Activated T-helper 2 cell treated with anti-CD3 and anti-CD28 coated beads, Interferon-gamma antibody, Interleukin-2, Interleukin-4, amounts not matched to agents 10 μg/mL and 5 μg/mL and 100 μg/mL, durations not matched to agents 14 hours and 24 hours and 36 hours (primary cell): ENCODE results near the gene MBNL1. TPM values are rescaled to one million over a fixed set of nuclear protein-coding genes. Genes with fewer than 3 reads are reported as not detected.
A peak's percentile ranks its signal among the peaks of the same experiment; 100 is the strongest.

Source experiments
- DNase-seq: peaks from one replicate; pipeline ENCODE4 v3.0.0; 2021; ENCODE audit warnings: low spot score
- H3K27ac Mint-ChIP-seq: one replicate; pipeline ENCODE4 v1.8.0; 2021; ENCODE audit warnings: mixed read lengths
- H3K27me3 Mint-ChIP-seq: one replicate; pipeline ENCODE4 v1.8.0; 2021; ENCODE audit warnings: low read depth, mixed read lengths
- H3K36me3 Mint-ChIP-seq: one replicate; pipeline ENCODE4 v1.8.0; 2021; ENCODE audit warnings: low read depth, mixed read lengths
- H3K4me1 Mint-ChIP-seq: one replicate; pipeline ENCODE4 v1.8.0; 2021; ENCODE audit warnings: low read depth, mixed read lengths
- H3K4me3 Mint-ChIP-seq: one replicate; pipeline ENCODE4 v1.8.0; 2021; ENCODE audit warnings: low read depth, mild to moderate bottlenecking, moderate library complexity, mixed read lengths
- H3K9me3 Mint-ChIP-seq: one replicate; pipeline ENCODE4 v1.8.0; 2021; ENCODE audit warnings: mixed read lengths
- intact Hi-C: fragments of 100-400 bp; cut with micrococcal nuclease; formaldehyde crosslinking; loops from one replicate; pipeline ENCODE4 v1.15.1; 2023
- total RNA-seq: library from RNA; stranded (reverse); gene quantifications from 2 replicates; pipeline ENCODE4 v1.2.3, GENCODE V29; 2022

The MBNL1 gene
- total RNA-seq, 1 donor from 2014 or later, result 230 TPM

- intact Hi-C loops, result loop anchor here (5.0 kb wide), 1 partner anchor 288 kb away; no protein-coding TSS in a partner anchor
- DNase-seq, result no peak
- peaks cover 10% of the 10 kb centered on the region for H3K4me1 Mint-ChIP-seq
- no peaks in the 10 kb centered on the region for H3K9me3 Mint-ChIP-seq
- no peak overlapping the region for H3K27ac Mint-ChIP-seq
- H3K36me3 Mint-ChIP-seq, result peaks cover 13% of the 10 kb centered on the region
- no peak overlapping the region for H3K4me3 Mint-ChIP-seq
- peaks cover 6% of the 10 kb centered on the region for H3K27me3 Mint-ChIP-seq
Measured at GRCh38 chr3:152470095-152470494, 201.4 kb downstream of the MBNL1 start.

GRCh38 chr3:152470893-152471292 is 202.2 kb downstream of the MBNL1 start:
- no peak for DNase-seq
- no peak overlapping the region for H3K4me3 Mint-ChIP-seq
- H3K27me3 Mint-ChIP-seq, result peaks cover 6% of the 10 kb centered on the region
- peaks cover 10% of the 10 kb centered on the region for H3K4me1 Mint-ChIP-seq
- H3K9me3 Mint-ChIP-seq, result no peaks in the 10 kb centered on the region
- peaks cover 11% of the 10 kb centered on the region for H3K36me3 Mint-ChIP-seq
- H3K27ac Mint-ChIP-seq, result no peak overlapping the region
- intact Hi-C loops, result loop anchor here (5.0 kb wide), 1 partner anchor 289 kb away; no protein-coding TSS in a partner anchor

GRCh38 chr3:152471814-152472671 is 203.3 kb downstream of the MBNL1 start:
- DNase-seq, result peak; percentile 48
- Mint-ChIP-seq H3K36me3 (peaks cover 4% of the 10 kb centered on the region), H3K4me1 (peaks cover 5% of the 10 kb centered on the region), H3K9me3 (no peaks in the 10 kb centered on the region), H3K27me3 (peaks cover 6% of the 10 kb centered on the region), H3K27ac (no peak overlapping the region), H3K4me3 (no peak overlapping the region)
- intact Hi-C loops, result loop anchor here (1.0 to 5.0 kb wide), 2 partner anchors 290 to 400 kb away; no protein-coding TSS in a partner anchor

- Mint-ChIP-seq H3K4me1 (peaks cover 5% of the 10 kb centered on the region), H3K9me3 (no peaks in the 10 kb centered on the region), H3K27me3 (peaks cover 8% of the 10 kb centered on the region), H3K27ac (no peak overlapping the region), H3K36me3 (peaks cover 2% of the 10 kb centered on the region), H3K4me3 (no peak overlapping the region)
- intact Hi-C loops, result loop anchor here (1.0 to 5.0 kb wide), 2 partner anchors 290 to 400 kb away; no protein-coding TSS in a partner anchor
- no peak for DNase-seq
Measured at GRCh38 chr3:152472672-152472954, 203.9 kb downstream of the MBNL1 start.

GRCh38 chr3:152474585-152474984 is 205.9 kb downstream of the MBNL1 start:
- no peak overlapping the region for H3K27ac Mint-ChIP-seq
- H3K9me3 Mint-ChIP-seq, result no peaks in the 10 kb centered on the region
- DNase-seq, result no peak
- peaks cover 5% of the 10 kb centered on the region for H3K4me1 Mint-ChIP-seq
- H3K36me3 Mint-ChIP-seq, result no peaks in the 10 kb centered on the region
- no peak overlapping the region for H3K4me3 Mint-ChIP-seq
- peaks cover 13% of the 10 kb centered on the region for H3K27me3 Mint-ChIP-seq
- intact Hi-C loops, result loop anchor here (1.0 to 5.0 kb wide), 2 partner anchors 50 to 292 kb away; no protein-coding TSS in a partner anchor

GRCh38 chr3:152477422-152477821 is 208.7 kb downstream of the MBNL1 start:
- Mint-ChIP-seq H3K27ac (no peak overlapping the region), H3K4me3 (no peak overlapping the region), H3K27me3 (peaks cover 32% of the 10 kb centered on the region), H3K4me1 (peaks cover under 1% of the 10 kb centered on the region), H3K9me3 (peaks cover 5% of the 10 kb centered on the region), H3K36me3 (no peaks in the 10 kb centered on the region)
- intact Hi-C loops, result no loop called here
- no peak for DNase-seq

GRCh38 chr3:152480282-152480953 is 211.7 kb downstream of the MBNL1 start:
- Mint-ChIP-seq H3K27me3 (peaks cover 32% of the 10 kb centered on the region), H3K4me3 (no peak overlapping the region), H3K4me1 (no peaks in the 10 kb centered on the region)

GRCh38 chr3:152486364-152486763 is 217.6 kb downstream of the MBNL1 start:
- Mint-ChIP-seq H3K4me1 (no peaks in the 10 kb centered on the region), H3K4me3 (no peak overlapping the region), H3K27me3 (peaks cover 19% of the 10 kb centered on the region)

More at GRCh38 chr3:152480282-152480953, 211.7 kb downstream of the MBNL1 start:
- intact Hi-C loops, result no loop called here
- Mint-ChIP-seq H3K27ac (no peak overlapping the region), H3K36me3 (no peaks in the 10 kb centered on the region), H3K9me3 (peaks cover 12% of the 10 kb centered on the region)
- DNase-seq, result no peak

GRCh38 chr3:152488449-152488848 is 219.7 kb downstream of the MBNL1 start:
- Mint-ChIP-seq H3K36me3 (no peaks in the 10 kb centered on the region), H3K9me3 (no peaks in the 10 kb centered on the region), H3K27ac (no peak overlapping the region), H3K4me3 (no peak overlapping the region), H3K27me3 (peaks cover 9% of the 10 kb centered on the region), H3K4me1 (no peaks in the 10 kb centered on the region)
- no peak for DNase-seq
- intact Hi-C loops, result no loop called here

More at GRCh38 chr3:152486364-152486763, 217.6 kb downstream of the MBNL1 start:
- no peaks in the 10 kb centered on the region for H3K36me3 Mint-ChIP-seq
- H3K27ac Mint-ChIP-seq, result no peak overlapping the region
- intact Hi-C loops, result no loop called here
- H3K9me3 Mint-ChIP-seq, result peaks cover 12% of the 10 kb centered on the region
- no peak for DNase-seq

GRCh38 chr3:152491922-152492321 is 223.2 kb downstream of the MBNL1 start:
- no peak overlapping the region for H3K4me3 Mint-ChIP-seq
- intact Hi-C loops, result no loop called here
- no peaks in the 10 kb centered on the region for H3K9me3 Mint-ChIP-seq
- H3K27me3 Mint-ChIP-seq, result peaks cover 11% of the 10 kb centered on the region
- no peak overlapping the region for H3K27ac Mint-ChIP-seq
- no peak for DNase-seq
- no peaks in the 10 kb centered on the region for H3K4me1 Mint-ChIP-seq
- no peaks in the 10 kb centered on the region for H3K36me3 Mint-ChIP-seq

GRCh38 chr3:152496286-152496685 is 227.6 kb downstream of the MBNL1 start:
- Mint-ChIP-seq H3K9me3 (no peaks in the 10 kb centered on the region), H3K4me3 (no peak overlapping the region), H3K4me1 (peaks cover 11% of the 10 kb centered on the region), H3K27me3 (peaks cover 14% of the 10 kb centered on the region), H3K27ac (no peak overlapping the region), H3K36me3 (no peaks in the 10 kb centered on the region)
- intact Hi-C loops, result no loop called here
- DNase-seq, result no peak

GRCh38 chr3:152496716-152497115 is 228.0 kb downstream of the MBNL1 start:
- intact Hi-C loops, result no loop called here
- Mint-ChIP-seq H3K9me3 (no peaks in the 10 kb centered on the region), H3K27me3 (peaks cover 14% of the 10 kb centered on the region), H3K4me1 (peaks cover 11% of the 10 kb centered on the region), H3K36me3 (no peaks in the 10 kb centered on the region), H3K27ac (no peak overlapping the region), H3K4me3 (no peak overlapping the region)
- no peak for DNase-seq

- no peaks in the 10 kb centered on the region for H3K36me3 Mint-ChIP-seq
- no peak overlapping the region for H3K4me3 Mint-ChIP-seq
- peaks cover 14% of the 10 kb centered on the region for H3K27me3 Mint-ChIP-seq
- no peaks in the 10 kb centered on the region for H3K9me3 Mint-ChIP-seq
- intact Hi-C loops, result no loop called here
- no peak for DNase-seq
- H3K4me1 Mint-ChIP-seq, result peaks cover 11% of the 10 kb centered on the region
- no peak overlapping the region for H3K27ac Mint-ChIP-seq
Measured at GRCh38 chr3:152497457-152497856, 228.7 kb downstream of the MBNL1 start.
